ENCODE results near the gene ZNF445.
"Not testable (repeated sequence)": the region's sequence is repeated elsewhere in the genome, so short reads cannot be mapped to it uniquely, and the experiment has no call there.

ZNF445 gene

GRCh38 chr3:44429459-44429858 is 48.0 kb downstream of the ZNF445 start:
- no peak for DNase-seq

GRCh38 chr3:44428910-44429309 is 48.6 kb downstream of the ZNF445 start:
- no peak for DNase-seq

GRCh38 chr3:44427683-44428082 is 49.8 kb downstream of the ZNF445 start:
- no peak for DNase-seq

- no peak for DNase-seq
Measured at GRCh38 chr3:44424758-44425157, 52.7 kb downstream of the ZNF445 start.

GRCh38 chr3:44421280-44421679 is 56.2 kb downstream of the ZNF445 start:
- no peak for DNase-seq

- DNase-seq: no peak
Measured at GRCh38 chr3:44420676-44421075, 56.8 kb downstream of the ZNF445 start.

GRCh38 chr3:44419923-44420650 is 57.4 kb downstream of the ZNF445 start:
- DNase-seq: no peak

GRCh38 chr3:44419116-44419922 is 58.2 kb downstream of the ZNF445 start:
- no peak for DNase-seq

GRCh38 chr3:44418549-44418948 is 58.9 kb downstream of the ZNF445 start:
- DNase-seq: no peak

- not testable (repeated sequence) for DNase-seq
Measured at GRCh38 chr3:44418118-44418517, 59.4 kb downstream of the ZNF445 start.

- DNase-seq: no peak
Measured at GRCh38 chr3:44416031-44417030, 61.1 kb downstream of the ZNF445 start.

- no peak for DNase-seq
Measured at GRCh38 chr3:44415421-44415820, 62.0 kb downstream of the ZNF445 start.

- DNase-seq: no peak
Measured at GRCh38 chr3:44414517-44415090, 62.9 kb downstream of the ZNF445 start.

- no peak for DNase-seq
Measured at GRCh38 chr3:44412365-44412764, 65.1 kb downstream of the ZNF445 start.

- DNase-seq: no peak
Measured at GRCh38 chr3:44411031-44411645, 66.3 kb downstream of the ZNF445 start.

GRCh38 chr3:44409640-44410410 is 67.6 kb downstream of the ZNF445 start:
- DNase-seq: no peak

- no peak for DNase-seq
Measured at GRCh38 chr3:44402548-44402947, 74.9 kb downstream of the ZNF445 start.

- no peak for DNase-seq
Measured at GRCh38 chr3:44400771-44401170, 76.7 kb downstream of the ZNF445 start.

- DNase-seq: no peak
Measured at GRCh38 chr3:44398853-44399252, 78.6 kb downstream of the ZNF445 start.

- DNase-seq: not testable (repeated sequence)
Measured at GRCh38 chr3:44398271-44398670, 79.2 kb downstream of the ZNF445 start.

Measured in activated CD4-positive, alpha-beta T cell treated with anti-CD3 and anti-CD28 coated beads, Interleukin-10, Interleukin-2, amounts not matched to agents 100 ng/mL and 50 ng/mL, durations not matched to agents 16 hours and 8 hours (primary cell).